CD4-positive, alpha-beta T cell treated with Interleukin-10 for 1 hour (primary cell): ENCODE measurements around the gene BCL10.
"Not testable (repeated sequence)": the region's sequence is repeated elsewhere in the genome, so short reads cannot be mapped to it uniquely, and the experiment has no call there.

ENCODE experiments used
- DNase-seq: peaks from one replicate; pipeline ENCODE4 v3.0.0-alpha.2; 2020

Gene BCL10

GRCh38 chr1:85262985-85263384 is 13.4 kb downstream of the BCL10 start:
- no peak for DNase-seq

GRCh38 chr1:85259912-85260274 is 16.5 kb downstream of the BCL10 start:
- no peak for DNase-seq

DNA sequence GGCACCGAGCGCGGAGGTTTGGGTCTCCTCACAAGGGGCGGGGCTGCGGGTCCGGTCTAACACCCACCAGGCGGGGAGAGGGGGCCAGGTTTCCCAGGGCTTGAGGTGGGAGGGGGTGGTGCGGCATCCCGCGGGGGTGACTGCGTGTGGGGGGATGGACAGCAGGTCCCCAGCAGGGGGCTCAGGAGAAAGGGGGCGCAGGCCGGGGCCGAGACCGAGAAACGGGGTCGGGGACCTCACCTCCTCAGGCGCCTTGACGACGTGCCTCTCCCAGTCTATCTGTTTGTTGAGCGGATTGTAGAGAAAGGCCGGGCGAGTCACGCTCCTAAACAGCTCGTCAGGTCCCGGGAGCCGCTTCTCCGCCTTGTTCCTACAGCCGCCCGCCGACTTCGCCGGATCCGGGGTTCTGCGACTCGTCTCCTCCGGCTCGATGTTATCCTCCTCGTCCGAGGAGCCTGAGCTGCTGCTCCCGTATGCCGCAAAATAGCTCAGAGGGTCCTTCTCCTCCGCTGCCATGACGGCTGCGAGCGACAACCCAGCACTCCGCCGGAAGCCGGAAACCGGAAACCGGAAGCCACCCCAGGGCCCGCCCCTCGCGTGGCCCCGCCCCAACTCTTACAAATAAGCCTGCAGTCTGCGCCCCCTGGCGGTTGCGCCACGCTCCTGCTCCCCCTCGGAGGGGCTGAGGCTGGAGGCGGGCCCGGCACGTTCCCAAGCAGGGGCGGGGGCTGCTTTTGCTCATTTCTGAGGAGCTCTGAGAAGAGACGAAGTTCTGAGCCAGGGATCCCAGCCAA is 17.1 kb downstream of the BCL10 start, which contains the start of gene C1orf52:
TSS of gene C1orf52 (minus strand) at position 545 of the 794 bp plus-strand sequence. CDS start at position 516, 29 bp downstream.
- peak; percentile 94 for DNase-seq

DNA sequence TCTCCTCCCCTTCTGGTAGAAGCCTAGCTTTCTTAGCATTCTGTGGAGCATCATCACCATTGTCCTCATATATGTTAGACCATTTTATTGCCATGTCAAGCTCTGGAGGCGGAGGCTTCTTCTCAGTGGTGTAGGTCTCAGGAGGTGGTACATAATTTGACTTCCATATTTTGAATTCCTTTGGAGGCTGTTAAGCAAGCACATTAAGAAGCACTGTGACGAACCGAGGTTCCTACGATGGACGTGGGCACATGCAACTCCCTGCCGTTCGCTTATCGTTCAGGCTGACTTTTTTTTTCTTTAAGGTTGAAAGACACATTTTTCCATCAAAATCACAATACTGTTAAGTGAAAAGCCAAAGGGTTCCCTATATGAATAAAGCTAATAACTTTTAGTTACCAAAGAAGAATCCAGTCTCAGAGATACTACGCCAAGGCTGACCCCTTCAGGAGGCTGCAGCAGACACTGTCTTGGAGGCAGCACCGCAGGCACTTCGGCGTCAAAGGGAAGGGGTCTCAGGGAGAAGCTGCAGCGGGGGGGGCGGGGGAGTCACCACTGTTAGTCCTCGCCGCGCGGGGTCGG is 17.8 kb downstream of the BCL10 start:
- no peak for DNase-seq

GRCh38 chr1:85249042-85249441 is 27.4 kb downstream of the BCL10 start:
- not testable (repeated sequence) for DNase-seq

GRCh38 chr1:85245891-85246290 is 30.5 kb downstream of the BCL10 start:
- DNase-seq, result no peak

DNA sequence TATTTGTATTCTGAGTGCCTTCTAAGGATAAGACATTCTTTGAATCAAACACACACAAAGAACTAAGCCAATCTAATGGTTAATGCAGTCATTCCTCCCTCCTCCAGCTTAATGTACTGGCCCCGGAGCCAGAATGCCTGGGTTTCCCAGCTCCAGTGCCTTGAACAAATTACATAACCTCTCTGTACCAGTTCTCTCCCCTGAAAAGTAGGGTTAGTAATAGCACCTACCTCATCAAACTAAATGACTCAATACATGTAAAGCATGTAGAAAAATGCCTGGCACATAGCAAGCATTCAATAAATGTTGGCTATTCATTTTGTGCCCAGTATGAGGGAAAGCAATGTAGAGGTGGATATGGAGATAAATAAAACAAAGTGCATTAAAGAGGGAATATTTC is 31.0 kb downstream of the BCL10 start:
- DNase-seq, result no peak

DNA sequence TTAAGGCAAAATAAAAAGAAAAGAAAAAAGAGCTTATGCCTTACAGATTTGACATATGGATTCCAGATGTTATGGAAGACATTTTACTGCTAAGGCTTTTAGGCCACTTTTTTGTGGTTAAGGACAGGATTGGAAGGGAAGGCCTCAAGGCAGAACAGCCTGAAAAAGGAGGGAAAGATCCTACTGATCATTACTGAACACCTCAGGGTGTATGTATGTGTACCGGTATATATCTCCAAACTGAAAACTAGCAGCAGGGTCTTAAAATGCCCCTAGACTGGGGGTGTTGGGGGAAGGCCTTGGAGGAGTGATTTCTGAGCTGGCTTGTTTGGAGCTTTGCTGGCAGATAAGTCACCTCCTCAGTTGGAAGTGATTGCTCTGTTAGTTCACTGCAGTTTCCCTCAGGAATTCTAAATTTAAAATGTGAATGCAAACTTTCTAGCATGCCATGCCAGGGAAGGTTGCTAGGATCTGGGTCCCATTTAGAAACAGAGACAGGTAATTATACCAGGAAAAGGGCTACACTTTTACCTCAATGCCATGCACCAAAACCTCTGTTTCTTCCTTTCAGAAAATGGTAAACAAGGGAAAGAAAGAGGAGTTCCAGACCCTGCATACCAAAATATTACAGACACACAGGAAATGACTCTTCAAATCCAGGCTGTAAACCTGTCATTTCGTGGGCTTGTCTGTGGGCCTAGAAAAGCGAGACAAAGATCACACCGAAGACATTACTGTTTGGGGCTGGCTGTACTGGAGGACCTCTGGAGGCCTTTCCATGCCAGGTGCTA is 32.0 kb downstream of the BCL10 start:
- DNase-seq, result no peak

GRCh38 chr1:85243372-85243771 is 33.1 kb downstream of the BCL10 start:
- DNase-seq, result no peak

DNA sequence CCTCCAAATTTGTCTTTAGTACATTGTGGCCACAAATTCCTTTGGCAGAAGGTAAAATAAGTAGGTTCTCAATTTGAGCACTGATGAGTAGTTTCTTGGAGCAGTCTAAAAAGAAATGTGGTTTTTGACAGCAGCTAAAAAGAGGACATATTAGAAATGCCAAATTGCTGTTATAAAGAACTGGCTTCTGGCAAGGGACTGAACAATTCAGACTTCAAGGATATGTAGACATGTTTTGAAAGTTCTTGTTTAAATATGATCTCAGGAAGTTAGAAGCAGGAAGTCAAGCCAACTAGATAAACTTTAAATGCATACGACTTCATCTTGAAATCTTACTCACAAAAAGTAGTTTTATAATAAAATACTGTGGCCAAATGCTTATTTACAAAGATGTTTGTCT is 35.8 kb downstream of the BCL10 start:
- DNase-seq, result no peak

DNA sequence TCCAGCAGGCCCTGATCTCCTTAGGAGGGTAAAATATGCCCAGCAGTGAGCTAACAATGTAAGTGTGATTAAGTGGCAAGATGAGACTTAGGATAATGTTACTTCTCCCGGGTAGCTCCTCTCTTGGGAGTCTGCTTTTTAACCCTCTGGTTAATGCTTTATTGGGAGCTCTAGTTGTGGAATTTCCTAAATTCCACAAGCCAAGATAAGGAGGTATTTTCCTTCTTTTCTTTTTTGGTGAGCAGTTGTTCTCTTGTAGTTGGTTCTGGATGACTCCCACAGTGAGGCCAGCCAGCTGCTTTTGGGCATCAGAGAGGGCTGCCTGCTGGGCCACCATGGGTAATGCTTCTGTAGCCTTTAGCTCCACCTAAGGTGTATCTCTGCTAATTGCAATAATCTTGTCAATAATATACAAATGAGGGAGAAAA is 36.2 kb downstream of the BCL10 start:
- DNase-seq, result peak; percentile 32

DNA sequence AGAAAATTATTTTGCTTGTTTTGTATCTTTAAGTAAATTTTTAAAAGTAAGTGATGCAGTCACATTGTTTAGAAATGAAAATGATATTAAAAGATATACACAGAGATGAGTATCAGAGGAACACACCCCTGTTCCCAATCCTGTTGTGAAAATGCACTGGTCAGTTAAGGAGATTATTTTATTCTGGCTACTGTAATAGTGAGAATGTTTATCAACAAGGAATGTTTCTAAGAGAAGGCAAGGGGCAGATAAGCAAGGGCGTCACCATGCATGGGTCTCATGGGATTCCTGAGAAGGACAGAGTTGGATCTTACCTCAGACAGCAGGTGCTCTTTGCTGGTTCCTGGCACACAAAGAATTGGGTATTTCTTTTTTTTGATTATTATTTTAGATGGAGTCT is 38.8 kb downstream of the BCL10 start:
- no peak for DNase-seq

DNA sequence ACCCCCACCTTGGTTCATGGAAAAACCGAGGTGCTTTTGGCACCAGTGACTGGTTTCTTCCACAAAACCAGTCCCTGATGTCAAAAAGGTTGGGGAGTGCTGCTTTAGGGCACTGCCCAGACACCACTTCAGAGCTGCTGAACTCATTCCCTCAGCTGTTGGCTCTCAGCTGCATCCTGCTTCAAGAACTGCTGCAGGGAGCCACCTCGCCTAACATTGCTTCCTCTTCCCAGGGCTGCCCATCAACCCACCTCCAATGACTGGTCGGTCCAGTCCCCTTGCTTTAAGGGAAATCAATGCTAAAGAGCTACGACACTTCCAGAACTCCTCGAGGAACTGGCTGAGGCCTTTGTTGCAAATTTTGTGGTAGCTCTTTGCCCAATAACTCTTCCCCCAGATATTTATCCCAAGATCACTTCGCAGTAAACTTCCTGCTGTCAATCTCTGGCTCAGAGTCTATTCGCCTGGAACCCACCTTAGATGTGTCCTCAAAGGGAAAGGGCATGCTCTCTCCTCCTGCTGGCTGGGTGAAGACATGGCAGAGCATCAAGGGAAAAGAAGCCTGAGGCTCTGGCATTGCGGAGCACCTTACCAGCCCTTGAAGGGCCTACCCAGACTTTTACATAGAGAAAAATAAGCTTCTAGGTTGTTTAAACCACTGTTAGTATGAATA is 46.0 kb downstream of the BCL10 start:
- no peak for DNase-seq

DNA sequence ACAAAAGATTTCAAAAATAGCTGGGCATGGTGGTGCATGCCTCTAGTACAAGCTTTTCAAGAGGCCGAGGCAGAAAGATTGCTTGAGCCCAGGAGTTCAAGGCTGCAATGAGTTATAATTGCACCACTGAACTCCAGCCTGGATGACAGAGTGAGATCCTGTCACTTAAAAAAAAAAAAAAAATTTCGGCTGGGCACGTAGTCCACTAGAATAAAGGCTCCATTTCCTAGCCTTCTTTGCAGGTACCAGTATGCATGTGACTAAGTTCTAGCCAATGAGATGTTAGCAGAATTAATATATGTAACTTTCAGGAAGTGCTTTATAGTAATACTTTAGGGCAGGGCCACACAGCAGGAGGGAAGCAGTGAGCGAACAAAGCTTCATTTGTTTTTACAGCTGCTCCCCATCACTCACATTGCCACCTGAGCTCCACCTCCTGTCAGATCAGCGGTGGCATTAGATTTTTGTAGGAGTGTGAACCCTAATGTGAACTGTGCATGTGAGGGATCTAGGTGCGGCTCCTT is 46.8 kb downstream of the BCL10 start:
- DNase-seq, result no peak

- DNase-seq, result no peak
These were observed 47.5 kb downstream of the BCL10 start for GRCh38 chr1:85228972-85229371.

DNA sequence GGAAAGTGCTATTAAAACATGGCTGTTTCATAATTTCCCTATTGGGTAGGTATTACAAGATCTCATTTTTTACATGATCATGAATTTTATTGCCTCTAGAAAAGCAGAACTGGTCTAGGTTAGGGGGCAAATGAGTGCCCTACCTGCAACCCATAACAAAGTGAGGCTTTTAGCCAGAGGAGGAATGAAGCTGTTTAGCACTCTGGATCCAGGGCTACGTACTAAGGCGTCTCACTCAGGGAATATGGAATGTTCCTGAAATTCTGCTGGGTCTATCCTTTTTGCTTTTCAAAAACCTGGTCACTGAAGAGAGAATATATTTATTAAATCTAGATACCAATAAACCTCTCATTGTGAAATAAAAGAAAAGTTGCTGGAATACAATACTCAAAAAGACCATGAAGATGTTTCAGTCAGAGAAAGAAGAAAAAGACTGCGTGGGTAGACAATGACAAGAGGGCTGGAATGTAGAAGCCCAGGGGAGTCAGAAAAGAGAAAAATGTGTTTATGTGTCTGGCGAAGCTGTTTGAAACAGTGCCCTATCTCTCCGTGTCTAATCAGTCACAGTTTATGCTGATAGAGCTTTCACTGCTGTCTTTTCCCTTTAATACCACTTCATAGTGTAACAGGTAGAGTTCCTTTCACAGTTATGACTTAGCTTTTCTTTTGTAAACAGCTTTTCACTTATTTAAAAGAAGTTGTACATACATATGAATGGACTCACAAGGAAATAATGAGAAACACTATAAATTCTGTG is 50.6 kb downstream of the BCL10 start:
- DNase-seq, result no peak

GRCh38 chr1:85224734-85225623 is 51.5 kb downstream of the BCL10 start:
- DNase-seq, result no peak

GRCh38 chr1:85224295-85224694 is 52.1 kb downstream of the BCL10 start:
- DNase-seq, result no peak

GRCh38 chr1:85223334-85223733 is 53.1 kb downstream of the BCL10 start:
- DNase-seq, result no peak

GRCh38 chr1:85220756-85221201 is 55.7 kb downstream of the BCL10 start:
- no peak for DNase-seq
